Measurements from ENCODE around the gene GSG1L.

GRCh38 chr16:27791404-27791719 lies 272.2 kb downstream of the GSG1L start:
- TF ChIP-seq POLR2A (IDR thresholded peaks at IDR 0.05; ENCODE audit: low read length) (no peak), GATA1 (IDR thresholded peaks at IDR 0.05; ENCODE audit: low read depth, low read length) (no peak)

Data from erythroblast (primary cell).